DOHH2 (cell line): ENCODE results near the gene EME2.

Experiments used
- EZH2phosphoT487 ChIP-seq: fragments of 200-600 bp; sonication (generic); IDR thresholded peaks from 2 replicates; pipeline ENCODE4 v1.6.1; 2017; ENCODE audit warnings: borderline replicate concordance, mild to moderate bottlenecking, antibody characterized with exemption, low read length, moderate library complexity, mixed read lengths
- TF ChIP-seq, protein P1 (sequence below): fragments of 200-600 bp; sonication (generic); IDR thresholded peaks from one replicate; pipeline ENCODE4 v1.5.1; 2014; ENCODE audit warnings: antibody characterized with exemption, mild to moderate bottlenecking, low read depth, low read length; ENCODE audit not compliant: poor library complexity, severe bottlenecking

DNA sequence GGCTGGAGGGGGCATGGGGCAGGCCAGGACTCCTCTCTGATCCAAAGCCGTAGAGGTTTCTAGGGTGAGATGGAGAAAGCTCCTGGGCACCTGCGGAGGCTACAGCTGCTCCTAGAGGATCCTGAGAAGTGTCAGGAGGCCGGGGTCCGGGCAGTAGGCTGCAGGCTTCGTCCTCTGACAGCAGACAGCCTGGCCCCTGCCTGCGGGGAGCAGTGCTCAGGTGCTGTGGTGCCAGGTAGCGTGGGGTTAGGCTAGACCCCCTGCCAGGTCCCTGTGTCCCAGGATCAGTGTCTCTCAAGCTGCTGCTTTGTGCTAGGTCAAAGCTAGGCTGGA, 1.8 kb downstream of the EME2 start:
- no peak for TF ChIP-seq EZH2phosphoT487
- TF ChIP-seq, protein P1, sequence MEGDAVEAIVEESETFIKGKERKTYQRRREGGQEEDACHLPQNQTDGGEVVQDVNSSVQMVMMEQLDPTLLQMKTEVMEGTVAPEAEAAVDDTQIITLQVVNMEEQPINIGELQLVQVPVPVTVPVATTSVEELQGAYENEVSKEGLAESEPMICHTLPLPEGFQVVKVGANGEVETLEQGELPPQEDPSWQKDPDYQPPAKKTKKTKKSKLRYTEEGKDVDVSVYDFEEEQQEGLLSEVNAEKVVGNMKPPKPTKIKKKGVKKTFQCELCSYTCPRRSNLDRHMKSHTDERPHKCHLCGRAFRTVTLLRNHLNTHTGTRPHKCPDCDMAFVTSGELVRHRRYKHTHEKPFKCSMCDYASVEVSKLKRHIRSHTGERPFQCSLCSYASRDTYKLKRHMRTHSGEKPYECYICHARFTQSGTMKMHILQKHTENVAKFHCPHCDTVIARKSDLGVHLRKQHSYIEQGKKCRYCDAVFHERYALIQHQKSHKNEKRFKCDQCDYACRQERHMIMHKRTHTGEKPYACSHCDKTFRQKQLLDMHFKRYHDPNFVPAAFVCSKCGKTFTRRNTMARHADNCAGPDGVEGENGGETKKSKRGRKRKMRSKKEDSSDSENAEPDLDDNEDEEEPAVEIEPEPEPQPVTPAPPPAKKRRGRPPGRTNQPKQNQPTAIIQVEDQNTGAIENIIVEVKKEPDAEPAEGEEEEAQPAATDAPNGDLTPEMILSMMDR: no peak
